Body of pancreas (tissue), 4 donors: ENCODE measurements around the gene ANKRD24.

Experiments
- CTCF ChIP-seq, 7 experiments: fragments of 450-650 bp in 4 of 7; fragments of 200-600 bp in 3 of 7; sonication (generic) in 3 of 7; IDR thresholded peaks; one replicate each; pipeline ENCODE4 v1.5.1; 2016 to 2019; ENCODE audit warnings: antibody characterized with exemption in 7 of 7
- POLR2A ChIP-seq, 3 donors: fragments of 450-650 bp; IDR thresholded peaks; one replicate each; pipeline ENCODE4 v1.6.1; 2016; ENCODE audit warnings: antibody characterized with exemption in 3 of 3, mild to moderate bottlenecking in 2 of 3

GRCh38 chr19:4189641-4190040 is 7.2 kb downstream of the ANKRD24 start:
- TF ChIP-seq CTCF (IDR thresholded peaks at IDR 0.05) (no peak), POLR2A (IDR thresholded peaks at IDR 0.05) (no peak)
